ENCODE results near the gene FAM171A1. TPM values are rescaled to one million over a fixed set of nuclear protein-coding genes. Genes with fewer than 3 reads are reported as not detected.
A peak's percentile ranks its signal among the peaks of the same experiment; 100 is the strongest.

Gene FAM171A1
- total RNA-seq, 2 donors from 2014 or later: 36.5 to 39.0 TPM

- H3K9ac ChIP-seq (ENCODE audit: extremely low read depth, low read length, poor library complexity, severe bottlenecking): no peak overlapping the region
- H3K4me1 Mint-ChIP-seq: peaks cover 16% of the 10 kb centered on the region
- WGBS, 2 experiments (ENCODE audit: insufficient coverage in 1 of 2, insufficient read length in 1 of 2): 94 to 100% methylated on average over 2 of the region's 2 CpGs
Measured at GRCh38 chr10:15197276-15197675, 173.8 kb downstream of the FAM171A1 start.

GRCh38 chr10:15196021-15196834 lies 174.9 kb downstream of the FAM171A1 start:
- H3K4me3 Mint-ChIP-seq: peak overlapping the region; percentile 34
- TF ChIP-seq CTCF (conservative IDR thresholded peaks at IDR 0.05): no peak
- H3K9me3 Mint-ChIP-seq: no peaks in the 10 kb centered on the region

More at GRCh38 chr10:15197276-15197675, 173.8 kb downstream of the FAM171A1 start:
- no peak overlapping the region for H3K27ac ChIP-seq (ENCODE audit: low read depth, low read length)
- H3K27ac Mint-ChIP-seq: no peak overlapping the region
- no peak for TF ChIP-seq CTCF (conservative IDR thresholded peaks at IDR 0.05)
- H3K27me3 Mint-ChIP-seq (ENCODE audit: insufficient read depth): no peaks in the 10 kb centered on the region
- DNase-seq: no peak
- H3K36me3 Mint-ChIP-seq (ENCODE audit: low read depth): peaks cover 5% of the 10 kb centered on the region
- no peaks in the 10 kb centered on the region for H3K9me3 ChIP-seq (ENCODE audit: control insufficient read depth, low read length)
- H3K9me3 Mint-ChIP-seq: no peaks in the 10 kb centered on the region
- no peaks in the 10 kb centered on the region for H3K27me3 ChIP-seq (ENCODE audit: control insufficient read depth, insufficient read depth, low read length, poor library complexity, severe bottlenecking)
- H3K4me1 ChIP-seq (ENCODE audit: control insufficient read depth, insufficient read depth, low read length): no peaks in the 10 kb centered on the region
- no peak overlapping the region for H3K4me3 ChIP-seq (ENCODE audit: low read length)
- H3K36me3 ChIP-seq (ENCODE audit: control insufficient read depth, insufficient read depth, low read length): peaks cover 5% of the 10 kb centered on the region
- H3K4me3 Mint-ChIP-seq: no peak overlapping the region

GRCh38 chr10:15189133-15189885 lies 181.8 kb downstream of the FAM171A1 start:
- WGBS, 2 experiments (ENCODE audit: insufficient coverage in 1 of 2, insufficient read length in 1 of 2): 90 to 93% methylated on average over 5 to 11 of the region's 11 CpGs
- no peak for TF ChIP-seq CTCF (conservative IDR thresholded peaks at IDR 0.05)
- Mint-ChIP-seq H3K4me3 (no peak overlapping the region), H3K27ac (no peak overlapping the region), H3K9me3 (no peaks in the 10 kb centered on the region), H3K27me3 (ENCODE audit: insufficient read depth) (no peaks in the 10 kb centered on the region), H3K36me3 (ENCODE audit: low read depth) (no peaks in the 10 kb centered on the region), H3K4me1 (no peaks in the 10 kb centered on the region)
- no peak overlapping the region for H3K9ac ChIP-seq (ENCODE audit: extremely low read depth, low read length, poor library complexity, severe bottlenecking)
- H3K9me3 ChIP-seq (ENCODE audit: control insufficient read depth, low read length): no peaks in the 10 kb centered on the region
- H3K27me3 ChIP-seq (ENCODE audit: control insufficient read depth, insufficient read depth, low read length, poor library complexity, severe bottlenecking): no peaks in the 10 kb centered on the region
- H3K4me1 ChIP-seq (ENCODE audit: control insufficient read depth, insufficient read depth, low read length): no peaks in the 10 kb centered on the region
- no peaks in the 10 kb centered on the region for H3K36me3 ChIP-seq (ENCODE audit: control insufficient read depth, insufficient read depth, low read length)
- no peak for DNase-seq
- H3K27ac ChIP-seq (ENCODE audit: low read depth, low read length): no peak overlapping the region
- H3K4me3 ChIP-seq (ENCODE audit: low read length): no peak overlapping the region

More at GRCh38 chr10:15196021-15196834, 174.9 kb downstream of the FAM171A1 start:
- no peak overlapping the region for H3K4me3 ChIP-seq (ENCODE audit: low read length)
- no peaks in the 10 kb centered on the region for H3K27me3 Mint-ChIP-seq (ENCODE audit: insufficient read depth)
- no peak overlapping the region for H3K9ac ChIP-seq (ENCODE audit: extremely low read depth, low read length, poor library complexity, severe bottlenecking)
- H3K27ac ChIP-seq (ENCODE audit: low read depth, low read length): no peak overlapping the region
- H3K4me1 ChIP-seq (ENCODE audit: control insufficient read depth, insufficient read depth, low read length): no peaks in the 10 kb centered on the region
- 86 to 91% methylated on average over 12 of the region's 12 CpGs for WGBS, 2 experiments (ENCODE audit: insufficient coverage in 1 of 2, insufficient read length in 1 of 2)
- no peaks in the 10 kb centered on the region for H3K9me3 ChIP-seq (ENCODE audit: control insufficient read depth, low read length)
- peaks cover 5% of the 10 kb centered on the region for H3K36me3 ChIP-seq (ENCODE audit: control insufficient read depth, insufficient read depth, low read length)
- no peaks in the 10 kb centered on the region for H3K27me3 ChIP-seq (ENCODE audit: control insufficient read depth, insufficient read depth, low read length, poor library complexity, severe bottlenecking)
- DNase-seq: peak; percentile 60
- peaks cover 12% of the 10 kb centered on the region for H3K4me1 Mint-ChIP-seq
- H3K27ac Mint-ChIP-seq: no peak overlapping the region
- H3K36me3 Mint-ChIP-seq (ENCODE audit: low read depth): peaks cover 5% of the 10 kb centered on the region
